Measurements from ENCODE around the gene ADSS1.
"Not testable (repeated sequence)": the region's sequence is repeated elsewhere in the genome, so short reads cannot be mapped to it uniquely, and the experiment has no call there.

ADSS1 gene

DNA sequence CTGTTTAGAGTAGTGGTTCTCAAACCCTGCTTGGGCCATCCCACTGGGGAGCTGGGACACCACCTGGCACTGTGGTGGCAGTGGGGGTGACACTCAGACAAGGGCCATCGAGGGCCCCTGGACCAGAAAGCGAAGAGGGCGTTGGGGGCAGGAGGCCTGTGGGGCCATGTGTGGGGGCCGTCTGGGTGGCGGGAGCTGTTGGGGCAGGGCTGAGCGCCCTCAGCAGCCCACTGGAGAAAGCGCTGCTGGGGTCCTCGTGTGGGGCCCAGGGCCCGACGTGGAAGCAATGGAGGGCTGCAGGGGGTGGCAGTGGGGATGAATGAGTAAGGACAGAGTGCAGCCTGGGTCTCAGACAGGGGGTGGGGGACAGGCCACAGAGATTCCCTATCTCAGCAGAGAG lies 5.9 kb upstream of the ADSS1 start:
- DNase-seq: no peak

DNA sequence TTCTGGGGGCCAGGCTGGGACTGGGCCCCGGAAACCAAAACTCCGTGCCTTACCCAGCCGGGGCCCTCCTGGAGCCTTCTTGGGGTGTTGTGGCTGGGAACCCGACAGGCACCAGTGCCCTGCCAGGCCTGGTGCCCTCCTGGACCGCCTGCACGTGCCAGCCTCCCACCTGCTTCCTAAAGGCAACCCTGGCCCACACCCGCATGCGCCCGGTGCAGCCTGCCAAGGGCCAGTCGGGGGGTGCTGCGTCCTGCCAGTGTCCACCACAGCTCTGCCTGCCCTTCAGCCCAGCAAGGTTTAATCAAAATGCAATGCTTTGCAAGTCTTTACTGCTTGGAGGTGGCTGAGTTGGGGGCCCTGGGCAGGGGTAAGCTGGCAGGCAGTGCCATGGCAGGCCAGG lies 5.2 kb upstream of the ADSS1 start:
- no peak for DNase-seq

DNA sequence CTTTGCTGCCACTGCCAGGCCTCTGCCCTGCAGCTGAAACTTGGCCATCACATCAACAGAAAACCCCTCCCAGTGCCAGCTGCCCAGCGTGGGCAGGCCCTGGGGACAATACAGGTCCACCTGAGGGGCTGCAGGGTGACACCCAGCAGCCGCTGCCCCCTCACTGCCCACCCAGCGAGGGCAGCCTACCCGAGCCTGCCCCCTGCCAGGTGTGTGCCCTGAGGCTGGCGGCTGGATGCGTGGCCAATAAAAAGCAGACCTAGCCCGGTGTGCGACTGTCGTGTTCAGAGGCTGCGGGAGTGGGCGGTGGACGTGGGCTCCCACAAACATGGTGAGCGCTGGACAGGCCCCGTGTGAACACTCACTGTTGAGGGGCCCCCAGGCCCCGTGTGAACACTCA lies 4.7 kb upstream of the ADSS1 start:
- DNase-seq: no peak

DNA sequence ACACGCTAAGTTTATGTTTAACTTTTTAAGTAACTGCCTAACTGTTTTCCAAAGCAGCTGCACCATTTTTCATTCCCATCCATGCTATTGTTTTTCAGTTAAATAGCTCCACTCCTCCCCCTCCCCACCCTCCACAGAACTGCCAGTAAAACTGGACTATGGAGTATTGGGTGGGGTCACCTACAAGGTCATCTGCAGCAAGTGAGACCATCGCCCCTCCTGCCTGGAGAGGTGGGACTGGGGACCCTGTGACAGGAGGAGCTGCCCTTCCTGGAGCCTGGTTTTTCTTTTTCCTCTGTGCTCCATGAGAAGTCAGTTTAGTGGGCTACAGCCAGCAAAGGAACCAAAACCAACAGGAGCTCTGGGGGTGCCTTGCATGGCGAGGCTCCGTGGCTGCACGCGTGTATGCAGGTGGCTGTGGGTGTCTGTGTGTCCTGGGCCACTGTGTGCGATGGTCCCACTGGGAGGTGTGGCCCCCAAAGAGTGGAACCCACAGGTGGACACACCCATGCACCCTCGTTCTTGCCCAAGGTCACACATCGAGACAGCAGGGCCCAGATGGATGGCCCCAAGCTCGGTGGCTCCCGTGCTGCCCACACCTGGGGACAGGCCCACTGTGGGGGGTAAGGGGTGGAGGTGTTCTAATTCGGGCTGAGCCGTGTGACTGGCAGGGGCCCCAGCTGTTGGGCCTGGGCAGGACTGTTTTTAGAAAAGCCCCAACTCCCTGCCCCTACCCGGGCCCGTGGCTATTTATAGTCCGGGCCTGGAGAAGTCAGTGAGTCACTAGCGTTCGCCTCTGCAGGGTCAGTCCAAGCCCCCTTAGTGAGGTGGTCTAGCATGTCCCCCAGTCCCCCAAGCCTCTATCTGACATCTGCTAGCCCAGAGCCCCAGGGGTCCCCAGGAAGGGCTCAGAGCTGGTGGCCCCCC lies 2.3 kb upstream of the ADSS1 start:
- no peak for DNase-seq

DNA sequence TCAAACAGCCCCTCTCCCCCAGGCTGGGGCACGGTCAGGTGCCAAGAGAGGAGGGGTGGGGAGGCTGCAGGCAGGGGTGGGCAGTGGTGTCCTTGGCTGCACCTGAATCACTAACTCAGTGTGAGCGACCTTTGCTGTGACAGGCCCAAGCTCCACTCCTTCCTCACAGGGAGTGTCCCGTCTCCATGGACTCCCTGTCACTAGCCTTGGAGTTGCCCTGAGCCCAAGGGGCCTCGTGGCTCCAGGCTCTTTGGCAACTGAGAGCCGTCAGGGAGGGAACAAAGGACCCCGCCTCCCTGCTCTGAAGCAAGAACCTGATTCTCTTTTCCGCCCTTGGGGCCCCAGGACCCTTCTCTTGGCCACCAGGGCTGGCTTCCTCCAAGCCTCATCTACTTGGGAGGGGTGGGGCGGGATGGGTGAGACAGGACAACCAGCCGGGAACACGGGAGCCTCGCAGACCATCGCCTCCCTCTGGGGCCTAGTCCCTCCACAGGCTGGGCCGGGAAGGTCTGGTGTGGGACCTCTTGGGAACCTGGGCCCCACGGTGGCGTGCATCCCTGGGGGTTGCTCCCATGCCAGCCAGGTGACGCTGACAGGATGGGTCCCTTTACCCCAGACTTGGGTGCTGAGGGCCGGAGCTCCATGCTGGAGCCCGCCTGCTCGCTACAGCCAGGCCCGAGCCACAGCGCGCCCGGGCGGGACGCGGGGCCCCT lies 935 bp upstream of the ADSS1 start:
- no peak for DNase-seq

DNA sequence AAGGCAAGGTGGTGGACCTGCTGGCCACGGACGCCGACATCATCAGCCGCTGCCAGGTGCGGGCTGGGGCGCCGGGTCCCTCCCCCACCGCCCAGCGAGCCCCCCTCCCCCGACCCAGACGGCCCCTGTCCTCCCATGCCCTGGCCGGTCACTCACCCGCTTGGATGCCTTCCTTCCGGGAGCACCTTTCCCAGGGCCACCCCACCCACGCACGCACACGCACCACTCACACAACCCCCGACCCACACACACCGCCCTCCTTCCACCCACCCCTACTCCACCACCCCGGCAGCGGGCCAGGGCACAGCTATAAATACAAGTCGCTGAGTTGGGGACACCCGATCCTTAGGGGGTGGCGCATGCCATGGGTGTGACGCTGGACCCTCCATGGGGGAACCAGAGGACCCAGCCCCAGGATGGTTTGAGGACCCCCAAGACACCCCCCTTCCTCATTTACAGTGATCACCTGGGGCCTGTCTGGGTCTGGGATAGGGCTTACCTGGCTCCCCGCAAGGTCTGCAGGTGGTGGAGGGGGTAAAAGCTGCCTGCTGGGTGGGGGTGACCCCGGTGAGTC lies 465 bp downstream of the ADSS1 start:
- DNase-seq: peak; percentile 20

DNA sequence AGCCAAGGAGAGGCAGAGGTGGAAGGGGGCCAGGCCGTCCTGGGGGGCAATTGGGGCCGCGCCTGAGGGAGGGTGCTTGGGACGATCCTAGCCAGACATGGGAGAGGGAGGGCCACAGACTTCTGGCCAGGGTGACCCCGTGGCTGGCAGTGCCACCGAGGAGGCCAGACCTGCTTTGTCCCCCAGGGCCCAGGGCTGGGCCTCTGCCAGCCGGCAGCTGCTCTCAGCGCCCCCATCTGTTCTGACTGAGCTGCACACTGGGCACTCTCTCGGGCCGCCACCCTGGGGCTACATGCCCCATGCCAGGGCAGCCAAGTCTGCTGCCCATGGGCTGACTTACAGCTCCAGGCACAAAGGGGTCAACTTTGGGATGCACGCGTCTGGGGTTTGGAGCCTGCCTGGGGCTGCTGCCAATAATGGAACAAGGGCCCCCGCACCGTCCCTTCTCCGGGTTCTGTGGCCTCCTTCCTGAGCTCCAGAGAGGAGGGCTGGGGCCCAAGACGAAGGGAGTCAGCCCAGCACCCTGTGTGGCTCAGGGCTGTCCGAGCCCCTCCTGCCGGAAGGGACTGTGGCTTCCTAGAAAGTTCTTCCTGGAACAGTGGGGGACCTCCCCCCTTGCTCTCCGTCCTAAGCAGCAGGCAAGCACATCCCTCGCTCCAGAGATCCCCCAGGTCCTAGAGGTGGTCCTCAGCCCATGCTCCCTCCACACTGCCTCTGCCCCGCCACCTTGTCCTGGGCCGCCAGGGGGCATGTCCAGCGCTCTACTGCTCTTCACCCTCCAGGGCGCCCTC lies 1.1 kb downstream of the ADSS1 start:
- peak; percentile 27 for DNase-seq

DNA sequence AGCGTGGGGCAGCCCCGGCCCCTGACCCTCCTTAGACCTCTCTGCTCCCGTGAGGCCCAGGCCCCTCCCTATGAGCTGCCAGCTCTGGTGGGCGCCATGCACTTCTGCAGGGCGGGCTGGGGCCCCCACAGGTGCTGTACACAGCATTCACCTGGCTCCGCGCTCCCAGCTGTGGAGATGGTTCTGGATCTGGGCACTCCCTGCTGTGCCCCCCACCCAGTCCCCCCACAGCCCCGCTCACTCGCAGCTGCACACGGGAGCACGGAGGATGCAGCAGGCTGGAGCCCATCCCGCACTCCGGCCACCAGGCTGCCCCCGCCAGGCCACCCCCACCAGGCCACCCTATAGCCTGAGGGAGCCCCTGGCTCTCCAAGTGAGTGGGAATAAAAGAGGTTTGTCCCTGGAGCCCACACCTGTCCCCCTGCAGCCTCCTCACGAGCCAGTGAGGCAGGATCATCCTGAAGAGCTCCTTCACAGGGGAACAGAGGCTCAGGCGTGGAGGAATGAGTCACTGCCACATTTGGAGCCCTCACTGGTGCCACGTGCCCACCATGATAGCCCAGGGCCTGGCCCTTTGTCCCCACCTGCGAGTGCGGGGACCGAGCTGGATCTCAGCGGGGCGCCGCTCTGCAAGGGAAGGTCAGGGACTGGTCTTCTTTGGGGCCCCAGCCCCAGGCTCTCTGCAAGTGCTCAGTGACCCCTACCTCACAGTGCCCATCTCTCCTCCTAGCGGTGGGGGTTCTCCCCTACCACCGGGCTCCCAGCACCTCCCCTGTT lies 1.9 kb downstream of the ADSS1 start:
- DNase-seq: no peak

DNA sequence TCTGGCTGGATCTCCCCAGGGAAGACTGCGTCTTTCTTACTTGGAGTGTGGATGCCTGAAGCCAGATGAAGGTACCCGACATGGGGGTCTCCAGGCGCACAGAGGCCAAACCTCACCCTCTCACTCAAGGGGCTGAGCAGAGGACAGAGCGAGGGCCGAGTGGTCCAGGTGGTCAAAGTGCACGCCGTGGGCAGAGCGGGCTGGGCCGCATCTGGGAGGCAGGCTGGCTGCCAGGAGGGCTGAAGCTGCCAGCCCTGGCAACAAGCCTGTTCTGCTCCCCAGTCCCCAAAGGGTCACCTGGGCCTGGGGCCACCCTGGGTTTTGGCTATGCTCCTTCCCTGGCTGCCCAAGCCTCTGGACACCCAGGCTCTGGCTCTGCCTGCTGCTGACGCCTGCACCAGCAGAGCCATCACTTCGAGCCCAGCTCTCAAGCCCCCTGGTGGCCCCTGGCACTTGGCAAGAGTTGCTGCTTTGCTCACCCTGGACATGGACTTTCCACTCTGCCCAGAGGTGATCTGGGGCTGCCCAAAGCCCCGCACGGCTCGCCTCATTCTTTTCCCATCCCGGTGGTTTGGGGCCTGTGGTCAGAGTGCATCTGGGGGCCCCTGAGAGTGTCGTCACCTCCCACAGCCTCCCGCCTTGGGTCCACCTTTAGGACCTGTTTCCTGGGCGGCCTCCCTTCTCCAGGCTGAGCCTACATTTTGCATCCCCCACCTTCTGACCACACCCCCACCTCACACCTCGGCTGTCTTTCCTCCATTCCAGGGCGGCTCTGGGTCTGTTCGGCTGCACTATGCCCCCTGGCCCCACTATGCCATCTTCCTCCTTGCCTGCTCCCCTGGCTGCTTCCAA lies 2.8 kb downstream of the ADSS1 start:
- no peak for DNase-seq

DNA sequence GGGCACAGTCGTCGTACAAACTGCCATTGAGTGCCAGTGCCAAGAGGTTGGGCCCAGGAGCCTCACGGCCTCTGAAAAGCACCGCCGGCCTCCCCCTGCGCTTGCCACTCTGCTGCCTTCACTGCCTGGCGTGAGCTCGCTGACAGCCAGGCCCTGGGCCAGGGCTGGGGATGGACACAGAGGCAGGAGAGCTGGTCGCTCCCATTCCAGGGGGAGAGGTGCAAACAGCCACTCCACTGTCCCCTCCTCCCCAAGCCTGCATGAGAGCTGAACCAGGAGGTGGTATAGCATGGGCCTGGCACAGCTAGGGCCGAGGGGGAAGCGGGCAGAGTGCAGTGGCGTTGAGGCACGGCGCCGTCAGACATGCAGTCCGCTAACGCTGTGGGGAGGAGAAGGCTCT lies 4.6 kb downstream of the ADSS1 start:
- no peak for DNase-seq

DNA sequence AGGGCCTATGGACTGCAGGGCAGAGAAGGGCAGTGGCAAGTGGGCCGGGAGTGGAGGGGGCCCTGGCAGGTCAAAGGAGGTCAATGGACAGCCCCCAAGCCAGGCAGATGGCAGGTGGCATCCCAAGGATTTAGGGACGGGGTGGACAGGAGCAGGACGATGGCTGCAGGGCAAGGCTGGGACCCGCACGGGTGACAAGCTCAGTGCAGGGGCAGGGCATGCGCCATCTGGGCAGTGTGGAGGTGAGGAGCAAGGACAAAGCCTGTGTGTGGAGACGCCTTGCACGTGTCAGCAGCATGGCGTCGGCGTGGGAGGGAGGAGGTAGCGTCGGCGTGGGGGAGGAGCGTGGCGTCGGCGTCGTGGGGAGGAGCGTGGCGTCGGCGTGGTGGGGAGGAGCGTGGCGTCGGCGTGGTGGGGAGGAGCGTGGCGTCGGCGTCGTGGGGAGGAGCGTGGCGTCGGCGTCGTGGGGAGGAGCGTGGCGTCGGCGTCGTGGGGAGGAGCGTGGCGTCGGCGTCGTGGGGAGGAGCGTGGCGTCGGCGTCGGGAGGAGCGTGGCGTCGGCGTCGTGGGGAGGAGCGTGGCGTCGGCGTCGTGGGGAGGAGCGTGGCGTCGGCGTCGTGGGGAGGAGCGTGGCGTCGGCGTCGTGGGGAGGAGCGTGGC lies 5.3 kb downstream of the ADSS1 start:
- DNase-seq: not testable (repeated sequence)

DNA sequence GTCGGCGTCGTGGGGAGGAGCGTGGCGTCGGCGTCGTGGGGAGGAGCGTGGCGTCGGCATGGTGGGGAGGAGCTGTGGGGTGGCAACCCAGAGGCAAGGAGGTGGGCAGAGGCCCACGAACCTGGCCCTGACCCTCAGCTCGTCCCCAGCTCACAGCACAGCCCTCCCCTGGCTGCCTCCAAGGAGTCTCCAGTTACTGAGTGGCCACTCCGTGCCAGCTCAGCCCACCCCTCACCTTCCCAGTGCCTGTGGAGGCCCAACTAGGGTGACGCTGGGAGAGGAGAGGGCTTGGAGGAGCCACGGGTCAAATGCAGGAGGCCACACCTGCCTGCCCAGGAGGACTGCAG lies 5.8 kb downstream of the ADSS1 start:
- DNase-seq: no peak

DNA sequence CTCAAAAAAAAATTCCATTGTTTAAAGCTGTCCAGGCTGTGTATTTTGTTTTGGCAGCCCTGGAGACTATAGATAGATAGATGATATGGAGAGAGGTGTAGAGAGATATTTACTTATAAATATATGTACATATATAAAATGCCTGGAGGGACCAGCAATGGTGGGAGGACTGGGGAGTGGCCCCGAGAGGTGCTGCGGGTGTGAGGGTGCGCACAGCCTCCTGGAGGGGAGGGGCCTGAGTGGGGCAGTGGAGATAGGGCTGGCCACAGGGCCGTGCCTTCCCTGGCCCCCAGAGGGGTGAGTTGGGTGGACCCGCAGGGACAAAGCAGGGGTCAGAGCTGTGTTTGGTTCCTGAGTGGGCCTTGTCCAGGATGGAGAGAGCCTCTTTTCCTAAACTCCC lies 6.5 kb downstream of the ADSS1 start:
- no peak for DNase-seq

DNA sequence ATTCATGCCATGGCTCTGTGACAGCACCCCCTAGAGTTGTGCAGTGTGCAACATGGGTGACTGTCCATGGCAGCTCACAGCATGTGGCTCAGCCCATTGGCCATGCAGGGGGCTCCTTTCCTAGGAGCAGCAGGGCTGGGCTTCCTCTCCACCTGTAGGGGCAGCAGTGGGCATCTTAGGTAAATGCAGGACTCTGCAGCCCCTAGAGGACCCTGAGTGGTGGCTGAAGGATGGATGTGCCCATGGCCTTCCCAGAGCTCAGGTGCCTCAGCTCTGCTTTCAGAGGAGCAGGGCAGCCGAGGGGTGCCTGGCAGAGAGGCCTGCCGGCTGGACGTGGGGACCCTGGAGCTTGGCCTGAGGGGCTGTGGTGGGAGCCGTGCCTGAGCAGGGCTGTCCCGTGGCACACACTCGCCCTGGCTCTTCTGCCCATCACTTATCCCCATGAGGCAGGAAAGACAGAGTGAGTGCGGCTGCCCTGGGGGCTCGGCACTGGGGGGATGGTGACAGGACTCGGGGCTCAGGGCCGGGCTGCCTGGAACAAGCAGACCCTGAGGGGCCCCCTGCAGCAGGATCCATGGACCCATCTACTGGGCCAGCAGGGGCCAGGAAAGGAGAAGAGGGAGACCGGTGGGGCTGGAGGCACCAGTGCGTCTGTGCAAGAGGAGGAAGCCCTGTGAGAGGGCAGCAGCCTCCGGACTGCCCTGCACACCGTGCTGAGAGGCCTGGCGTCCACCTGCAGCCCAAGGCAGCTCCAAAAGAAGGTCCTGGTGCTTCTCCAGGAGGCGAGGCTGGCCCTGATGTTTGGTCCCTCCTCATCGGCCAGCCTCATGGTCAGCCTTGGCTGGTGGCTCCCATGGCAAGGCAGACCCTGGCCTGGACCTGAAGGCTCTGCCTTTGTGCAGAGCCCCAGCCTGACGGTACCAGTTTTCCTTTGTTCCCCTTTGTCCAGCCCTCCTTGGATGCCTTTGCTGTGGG lies 7.6 kb downstream of the ADSS1 start:
- peak; percentile 21 for DNase-seq

DNA sequence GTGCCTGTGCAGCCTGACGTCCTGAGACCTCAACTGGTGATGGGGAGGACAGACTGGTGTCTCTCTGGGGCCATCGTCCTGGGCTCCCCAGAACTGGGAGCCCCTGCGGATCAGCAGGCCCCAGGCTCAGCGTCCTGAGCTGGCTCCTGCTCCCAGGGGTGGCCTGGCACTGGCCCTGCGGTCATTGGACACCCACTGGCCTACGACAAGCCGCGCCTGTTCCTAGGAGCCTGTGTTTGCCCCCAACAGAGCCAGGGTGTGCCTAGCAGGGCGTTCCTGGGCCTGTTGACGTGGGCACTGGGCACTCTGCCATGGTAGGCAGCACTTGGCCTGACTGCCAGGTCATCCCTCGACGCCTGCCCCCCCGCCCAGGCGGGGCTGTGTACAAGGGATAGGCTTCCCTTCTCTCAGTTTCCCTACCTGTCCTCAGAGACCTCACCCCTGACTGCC lies 8.4 kb downstream of the ADSS1 start:
- no peak for DNase-seq

DNA sequence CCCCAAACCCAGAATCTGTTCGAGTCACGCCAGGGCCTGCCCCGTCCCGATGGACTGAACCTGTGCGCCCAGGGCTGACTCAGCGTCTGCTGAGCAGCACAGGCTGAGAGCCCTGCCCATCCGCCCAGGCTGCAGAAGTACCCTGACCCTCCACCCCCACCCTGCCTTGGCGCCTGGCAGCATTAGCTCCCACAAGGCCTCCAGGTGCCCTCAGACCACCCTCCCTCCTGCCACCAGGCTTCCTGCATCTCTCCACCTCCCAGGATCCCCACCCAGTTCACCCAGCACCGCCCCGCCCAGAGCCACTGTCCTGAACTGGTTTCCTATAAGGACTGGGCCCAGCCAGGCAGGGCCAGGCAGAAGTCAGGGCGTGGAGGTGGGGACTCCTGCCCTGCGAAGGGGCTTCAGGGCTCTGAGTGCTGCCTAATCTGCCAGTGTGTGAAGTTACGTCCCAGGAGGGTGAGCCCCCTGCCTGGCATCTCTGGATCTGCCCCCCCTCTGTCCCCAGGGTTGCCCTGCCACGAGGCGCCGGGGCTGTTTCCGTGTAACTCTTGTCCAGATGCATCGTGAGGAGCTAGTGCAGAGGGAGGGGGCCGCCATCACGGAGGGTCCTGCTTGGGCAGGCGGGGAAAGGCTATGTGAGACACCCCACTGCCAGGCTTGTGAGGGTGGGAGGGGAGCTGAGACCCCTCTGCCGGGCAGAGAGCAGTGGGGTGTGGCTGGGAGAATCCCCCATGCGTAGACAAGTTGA lies 9.1 kb downstream of the ADSS1 start:
- no peak for DNase-seq

DNA sequence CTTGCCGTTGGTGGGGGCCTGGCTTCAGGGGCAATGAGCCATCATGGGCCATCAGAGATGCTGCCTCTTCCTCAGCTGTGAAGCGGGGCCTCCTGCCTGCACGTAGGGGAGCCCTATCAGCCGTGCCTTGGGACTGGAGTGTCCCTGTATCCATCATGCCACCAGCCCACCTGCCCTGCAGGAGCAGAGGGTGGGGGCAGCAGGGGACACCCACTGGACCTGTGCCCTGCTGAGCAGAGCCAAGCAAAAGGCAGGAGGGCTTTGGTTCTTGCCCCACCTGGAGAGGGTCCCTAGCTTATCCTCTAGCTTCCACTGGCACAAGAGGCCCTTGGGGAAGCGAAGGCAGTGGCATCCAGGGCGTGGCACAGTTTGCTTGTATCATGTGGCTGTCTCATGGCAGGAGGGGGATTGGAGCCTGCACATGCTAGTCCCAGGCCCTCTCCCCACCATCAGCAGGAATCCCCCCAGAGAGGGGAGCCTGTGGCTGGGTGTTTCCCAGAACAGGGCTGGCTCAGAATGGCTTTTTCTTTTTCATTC lies 10.1 kb downstream of the ADSS1 start:
- DNase-seq: no peak

DNA sequence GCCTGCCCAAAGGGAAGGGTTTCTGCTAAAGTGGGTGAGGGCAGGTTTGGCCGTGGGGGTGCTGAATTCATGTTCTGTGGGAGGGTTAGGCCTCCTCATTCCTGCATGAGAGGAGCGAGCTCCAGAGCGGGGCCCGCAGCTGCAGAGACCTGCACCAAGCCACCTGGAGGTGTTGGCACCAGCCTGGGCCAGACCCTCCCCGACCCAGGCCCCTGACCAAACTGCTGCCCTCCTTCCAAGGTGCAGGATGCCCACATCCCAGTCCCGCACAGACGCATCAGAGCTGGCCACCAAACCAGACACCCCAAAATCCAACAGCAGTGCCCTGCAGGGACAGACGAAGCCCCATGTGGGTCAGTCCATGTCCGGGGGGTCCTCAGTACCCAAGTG lies 10.6 kb downstream of the ADSS1 start:
- DNase-seq: no peak

All from NCI-H226 (cell line).